HCT116 (cell line): ENCODE measurements around the gene ARHGEF16. TPM values are rescaled to one million over a fixed set of nuclear protein-coding genes. Genes with fewer than 3 reads are reported as not detected.

ENCODE experiments used
- ATAC-seq: fragments of 200-7000 bp; cut with Tn5 transposase; 2 replicates; pipeline ENCODE4 v1.9.1; 2020; ENCODE audit warnings: mild to moderate bottlenecking, moderate library complexity
- BruUV-seq: library from RNA; stranded (reverse); fragments of 400-500 nt; replicated peaks from 2 replicates; lab custom pipeline; 2021; lab: Mats Ljungman, UMichigan
- CTCF ChIA-PET: fragments of 300-600 bp; sonication (Branson Sonifier 250); formaldehyde crosslinking; loops from one replicate; lab custom pipeline; 2021; ENCODE audit warnings: antibody characterized with exemption; lab: Charles Lee
- POLR2A ChIA-PET: fragments of 300-600, 350-600 bp; sonication (Branson Sonifier 250); formaldehyde crosslinking; loops from one replicate; lab custom pipeline; 2021; ENCODE audit warnings: antibody characterized with exemption; lab: Charles Lee
- RAD21 ChIA-PET, 2 experiments: fragments of 300-600 bp; sonication (Branson Sonifier 250); formaldehyde crosslinking; loops; one replicate each; lab custom pipeline; 2023; ENCODE audit warnings: low total read pairs in 2 of 2; ENCODE audit not compliant: uncharacterized antibody in 2 of 2, unreplicated experiment in 2 of 2, low non-redundant PET in 1 of 2; lab: Charles Lee
- DNase-seq: peaks from one replicate; pipeline ENCODE4 v3.0.0-alpha.2; 2010; ENCODE audit warnings: low read depth, low spot score
- H2AFZ ChIP-seq: fragments of 200-600 bp; shearing (Covaris generic), sonication (generic); 2 replicates; pipeline ENCODE4 v1.6.1; 2017; ENCODE audit warnings: low read depth, mixed run types, mixed read lengths, antibody characterized with exemption, low read length; ENCODE audit not compliant: poor library complexity, severe bottlenecking
- H3K27ac ChIP-seq: 2 replicates; pipeline ENCODE4 v1.5.1; 2012; ENCODE audit warnings: low read depth, low read length
- H3K27me3 ChIP-seq: fragments of 200-600 bp; sonication (generic); 2 replicates; pipeline ENCODE4 v1.6.1; 2016; ENCODE audit warnings: mixed run types, low read length, mixed read lengths; ENCODE audit not compliant: insufficient read depth
- H3K36me3 ChIP-seq, 2 experiments: fragments of 200-500 bp in 1 of 2; fragments of 200-600 bp in 1 of 2; sonication (Bioruptor generic) in 1 of 2; sonication (generic) in 1 of 2; 2 replicates each; pipeline versions ENCODE4 v1.5.1 to v1.6.1; 2014 to 2016; ENCODE audit warnings: low read length in 2 of 2, inconsistent platforms in 1 of 2, mixed read lengths in 1 of 2, mixed run types in 1 of 2; ENCODE audit not compliant: insufficient read depth in 2 of 2, control insufficient read depth in 1 of 2
- H3K4me1 ChIP-seq, 2 experiments: fragments of 200-600 bp in 1 of 2; sonication (generic) in 1 of 2; 2 replicates each; pipeline versions ENCODE4 v1.5.1 to v1.6.1; 2012 to 2017; ENCODE audit warnings: low read length in 2 of 2, inconsistent platforms in 1 of 2, mild to moderate bottlenecking in 1 of 2, mixed read lengths in 1 of 2, mixed run types in 1 of 2, moderate library complexity in 1 of 2; ENCODE audit not compliant: insufficient read depth in 2 of 2, control insufficient read depth in 1 of 2
- H3K4me2 ChIP-seq: fragments of 200-600 bp; sonication (generic); 2 replicates; pipeline ENCODE4 v1.6.1; 2017; ENCODE audit warnings: mixed run types, low read length, mixed read lengths
- H3K4me3 ChIP-seq, 2 experiments: fragments of 200-600 bp in 1 of 2; sonication (generic) in 1 of 2; replicated peaks in 1 of 2; 2 replicates each; pipeline ENCODE4 v1.5.1; 2011 to 2016; ENCODE audit warnings: low read length in 2 of 2, control low read depth in 1 of 2, low read depth in 1 of 2, mild to moderate bottlenecking in 1 of 2, mixed read lengths in 1 of 2, mixed run types in 1 of 2
- H3K79me2 ChIP-seq: fragments of 200-600 bp; sonication (generic); 2 replicates; pipeline ENCODE4 v1.6.1; 2017; ENCODE audit warnings: mild to moderate bottlenecking, mixed run types, low read length, moderate library complexity, mixed read lengths; ENCODE audit not compliant: insufficient read depth
- H3K9ac ChIP-seq: fragments of 200-600 bp; sonication (generic); 2 replicates; pipeline ENCODE4 v1.6.1; 2016; ENCODE audit warnings: low read length, mixed read lengths
- H3K9me2 ChIP-seq: fragments of 200-600 bp; sonication (generic), shearing (Covaris generic); 2 replicates; pipeline ENCODE4 v1.6.1; 2017; ENCODE audit warnings: mixed run types, mild to moderate bottlenecking, moderate library complexity; ENCODE audit not compliant: insufficient read depth
- H3K9me3 ChIP-seq, 2 experiments: fragments of 200-500 bp in 1 of 2; fragments of 200-600 bp in 1 of 2; sonication (Bioruptor generic) in 1 of 2; sonication (generic) in 1 of 2; 2 replicates each; pipeline ENCODE4 v1.6.1; 2014 to 2017; ENCODE audit warnings: low read length in 2 of 2, mixed read lengths in 2 of 2, inconsistent platforms in 1 of 2, low read depth in 1 of 2, mild to moderate bottlenecking in 1 of 2, mixed run types in 1 of 2, moderate library complexity in 1 of 2; ENCODE audit not compliant: control insufficient read depth in 1 of 2, insufficient read depth in 1 of 2
- H4K20me1 ChIP-seq: fragments of 200-600 bp; sonication (generic), shearing (Covaris generic); 2 replicates; pipeline ENCODE4 v1.6.1; 2017; ENCODE audit warnings: mixed run types, mild to moderate bottlenecking, moderate library complexity; ENCODE audit not compliant: insufficient read depth
- ELF1 ChIP-seq: IDR thresholded peaks from 2 replicates; pipeline ENCODE4 v1.6.1; 2012; ENCODE audit warnings: low read depth, borderline replicate concordance
- EZH2 ChIP-seq: fragments of 200-600 bp; sonication (generic); IDR thresholded peaks from 2 replicates; pipeline ENCODE4 v1.6.1; 2017; ENCODE audit warnings: antibody characterized with exemption, mixed run types
- FOSL1 ChIP-seq: IDR thresholded peaks from 2 replicates; pipeline ENCODE4 v1.6.1; 2012; ENCODE audit warnings: low read depth
- POLR2A ChIP-seq: IDR thresholded peaks from 2 replicates; pipeline ENCODE4 v1.7.0; 2011; ENCODE audit warnings: borderline replicate concordance; ENCODE audit not compliant: insufficient read depth, insufficient read length; ENCODE audit errors: extremely low read depth
- POLR2AphosphoS5 ChIP-seq: IDR thresholded peaks from 2 replicates; pipeline ENCODE4 v1.6.1; 2011; ENCODE audit warnings: mild to moderate bottlenecking, low read depth, low read length, moderate library complexity
- SIN3A ChIP-seq: IDR thresholded peaks from 2 replicates; pipeline ENCODE4 v1.6.1; 2012; ENCODE audit warnings: low read depth
- SP1 ChIP-seq: IDR thresholded peaks from 2 replicates; pipeline ENCODE4 v1.6.1; 2012; ENCODE audit warnings: low read depth
- SRF ChIP-seq: IDR thresholded peaks from 2 replicates; pipeline ENCODE4 v1.6.1; 2012; ENCODE audit warnings: low read depth
- TCF7L2 ChIP-seq: IDR thresholded peaks from 2 replicates; pipeline ENCODE4 v1.7.0; 2011; ENCODE audit warnings: borderline replicate concordance, inconsistent platforms; ENCODE audit not compliant: insufficient read depth, insufficient read length; ENCODE audit errors: extremely low read depth
- YY1 ChIP-seq: IDR thresholded peaks from 2 replicates; pipeline ENCODE4 v1.6.1; 2011; ENCODE audit warnings: low read length, low read depth, moderate library complexity, mild to moderate bottlenecking; ENCODE audit not compliant: insufficient replicate concordance; ENCODE audit errors: extremely low read depth
- ZNF274 ChIP-seq: fragments of 200-500 bp; sonication (Bioruptor generic); IDR thresholded peaks from 2 replicates; pipeline ENCODE4 v1.6.1; 2014; ENCODE audit warnings: mild to moderate bottlenecking, low read depth, low read length, inconsistent platforms
- intact Hi-C: fragments of 100-400 bp; cut with micrococcal nuclease; formaldehyde crosslinking; loops from 2 replicates; pipeline ENCODE4 v1.10.0; 2022
- total RNA-seq: library from RNA; stranded (reverse); gene quantifications from one replicate; pipeline ENCODE4 v1.2.1, GENCODE V29; 2021; ENCODE audit not compliant: unreplicated experiment
- TF ChIP-seq, protein P1 (sequence below): IDR thresholded peaks from 2 replicates; pipeline ENCODE4 v1.6.1; 2012
- TF ChIP-seq, protein P2 (sequence below): IDR thresholded peaks from 2 replicates; pipeline ENCODE4 v1.6.1; 2012; ENCODE audit warnings: low read depth
- TF ChIP-seq, protein P3 (sequence below), 3 experiments: fragments of 200-600 bp in 1 of 3; sonication (generic) in 1 of 3; IDR thresholded peaks in 2 of 3; conservative IDR thresholded peaks in 1 of 3; 2 replicates each; pipeline ENCODE4 v1.5.1; 2012 to 2017; ENCODE audit warnings: low read depth in 2 of 3, low read length in 2 of 3, antibody characterized with exemption in 1 of 3, borderline replicate concordance in 1 of 3, control low read depth in 1 of 3, mild to moderate bottlenecking in 1 of 3, mixed read lengths in 1 of 3, mixed run types in 1 of 3, moderate library complexity in 1 of 3; ENCODE audit not compliant: insufficient read depth in 1 of 3
- TF ChIP-seq, protein P4 (sequence below): IDR thresholded peaks from 2 replicates; pipeline ENCODE4 v1.6.1; 2011; ENCODE audit warnings: mild to moderate bottlenecking, low read length, moderate library complexity; ENCODE audit not compliant: insufficient replicate concordance; ENCODE audit errors: extremely low read depth

Gene ARHGEF16
- total RNA-seq, 1 experiment from 2014 or later = 37.4 TPM

DNA sequence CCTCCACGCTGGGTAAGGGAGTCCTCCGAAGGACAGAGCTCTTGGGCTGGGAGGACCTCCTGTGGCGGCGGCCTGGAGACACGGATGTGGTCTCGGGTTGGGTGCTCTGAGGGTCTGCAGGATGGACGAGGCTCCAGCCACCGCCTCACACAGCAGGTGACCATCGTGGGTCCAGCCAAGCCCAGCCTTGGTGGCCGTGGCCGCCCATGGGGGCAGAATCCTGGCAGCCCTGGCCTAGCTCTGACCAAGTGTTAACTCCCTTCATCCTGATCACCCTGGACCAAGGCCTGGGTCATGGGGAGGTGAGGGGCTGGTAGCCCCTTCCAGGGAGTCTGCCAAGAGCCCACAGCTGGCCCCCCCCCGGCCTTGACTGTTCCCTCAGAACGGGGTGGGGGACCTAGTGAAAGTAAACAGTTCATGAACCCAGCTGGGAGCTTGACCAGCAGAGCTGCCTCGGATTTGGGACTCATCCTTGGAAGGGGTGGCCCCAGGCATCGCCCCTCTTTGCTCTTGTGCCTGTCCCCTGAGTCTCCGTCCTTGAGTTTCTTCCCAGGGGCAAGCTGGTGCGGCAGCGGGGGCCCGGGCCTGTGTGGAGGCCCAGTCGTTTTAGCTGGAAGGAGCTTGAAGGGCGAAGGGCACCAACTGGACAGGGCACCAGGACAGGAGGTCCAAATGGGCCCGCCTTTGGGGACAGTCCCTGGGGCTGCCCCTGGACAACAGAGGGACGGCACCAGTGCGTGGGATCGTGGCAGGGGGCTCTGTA is 17.8 kb downstream of the ARHGEF16 start:
- ATAC-seq (no peak), DNase-seq (no peak)
- POLR2A ChIA-PET = no interaction called here
- Histone ChIP-seq H4K20me1 (no peaks in the 10 kb centered on the region), H3K4me2 (no peak overlapping the region), H3K27me3 (no peaks in the 10 kb centered on the region), H3K9ac (no peak overlapping the region), H3K79me2 (no peaks in the 10 kb centered on the region), H2AFZ (no peak overlapping the region), H3K36me3 (0 out of 4 replicates have a peak, but pooled peaks cover 0 to 3% of the 10 kb centered on the region in 2 experiments), H3K9me2 (no peaks in the 10 kb centered on the region), H3K4me3 (no peak overlapping the region), H3K9me3 (no peaks in the 10 kb centered on the region), H3K4me1 (peaks cover 0 to 12% of the 10 kb centered on the region in 2 experiments; a peak in 1 of 4 replicates), H3K27ac (no peak overlapping the region)
- CTCF ChIA-PET = interaction anchor here (1.2 kb wide), 2 partner anchors 10 to 19 kb away, joined by 4 to 7 read pairs; no protein-coding TSS in a partner anchor
- intact Hi-C loops = no loop called here
- RAD21 ChIA-PET = no interaction called here
- BruUV-seq = no TSS peak
- TF ChIP-seq POLR2AphosphoS5 = no peak
- TF ChIP-seq, protein P1, sequence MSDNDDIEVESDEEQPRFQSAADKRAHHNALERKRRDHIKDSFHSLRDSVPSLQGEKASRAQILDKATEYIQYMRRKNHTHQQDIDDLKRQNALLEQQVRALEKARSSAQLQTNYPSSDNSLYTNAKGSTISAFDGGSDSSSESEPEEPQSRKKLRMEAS = no peak
- TF ChIP-seq SRF = no peak
- no peak for TF ChIP-seq SP1
- no peak for TF ChIP-seq ELF1
- TF ChIP-seq TCF7L2 = no peak
- TF ChIP-seq SIN3A = no peak
- TF ChIP-seq YY1 = no peak
- TF ChIP-seq, protein P2, sequence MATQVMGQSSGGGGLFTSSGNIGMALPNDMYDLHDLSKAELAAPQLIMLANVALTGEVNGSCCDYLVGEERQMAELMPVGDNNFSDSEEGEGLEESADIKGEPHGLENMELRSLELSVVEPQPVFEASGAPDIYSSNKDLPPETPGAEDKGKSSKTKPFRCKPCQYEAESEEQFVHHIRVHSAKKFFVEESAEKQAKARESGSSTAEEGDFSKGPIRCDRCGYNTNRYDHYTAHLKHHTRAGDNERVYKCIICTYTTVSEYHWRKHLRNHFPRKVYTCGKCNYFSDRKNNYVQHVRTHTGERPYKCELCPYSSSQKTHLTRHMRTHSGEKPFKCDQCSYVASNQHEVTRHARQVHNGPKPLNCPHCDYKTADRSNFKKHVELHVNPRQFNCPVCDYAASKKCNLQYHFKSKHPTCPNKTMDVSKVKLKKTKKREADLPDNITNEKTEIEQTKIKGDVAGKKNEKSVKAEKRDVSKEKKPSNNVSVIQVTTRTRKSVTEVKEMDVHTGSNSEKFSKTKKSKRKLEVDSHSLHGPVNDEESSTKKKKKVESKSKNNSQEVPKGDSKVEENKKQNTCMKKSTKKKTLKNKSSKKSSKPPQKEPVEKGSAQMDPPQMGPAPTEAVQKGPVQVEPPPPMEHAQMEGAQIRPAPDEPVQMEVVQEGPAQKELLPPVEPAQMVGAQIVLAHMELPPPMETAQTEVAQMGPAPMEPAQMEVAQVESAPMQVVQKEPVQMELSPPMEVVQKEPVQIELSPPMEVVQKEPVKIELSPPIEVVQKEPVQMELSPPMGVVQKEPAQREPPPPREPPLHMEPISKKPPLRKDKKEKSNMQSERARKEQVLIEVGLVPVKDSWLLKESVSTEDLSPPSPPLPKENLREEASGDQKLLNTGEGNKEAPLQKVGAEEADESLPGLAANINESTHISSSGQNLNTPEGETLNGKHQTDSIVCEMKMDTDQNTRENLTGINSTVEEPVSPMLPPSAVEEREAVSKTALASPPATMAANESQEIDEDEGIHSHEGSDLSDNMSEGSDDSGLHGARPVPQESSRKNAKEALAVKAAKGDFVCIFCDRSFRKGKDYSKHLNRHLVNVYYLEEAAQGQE = no peak
- no peak for TF ChIP-seq FOSL1
- TF ChIP-seq EZH2 = no peak
- TF ChIP-seq ZNF274 = no peak
- TF ChIP-seq, protein P3, sequence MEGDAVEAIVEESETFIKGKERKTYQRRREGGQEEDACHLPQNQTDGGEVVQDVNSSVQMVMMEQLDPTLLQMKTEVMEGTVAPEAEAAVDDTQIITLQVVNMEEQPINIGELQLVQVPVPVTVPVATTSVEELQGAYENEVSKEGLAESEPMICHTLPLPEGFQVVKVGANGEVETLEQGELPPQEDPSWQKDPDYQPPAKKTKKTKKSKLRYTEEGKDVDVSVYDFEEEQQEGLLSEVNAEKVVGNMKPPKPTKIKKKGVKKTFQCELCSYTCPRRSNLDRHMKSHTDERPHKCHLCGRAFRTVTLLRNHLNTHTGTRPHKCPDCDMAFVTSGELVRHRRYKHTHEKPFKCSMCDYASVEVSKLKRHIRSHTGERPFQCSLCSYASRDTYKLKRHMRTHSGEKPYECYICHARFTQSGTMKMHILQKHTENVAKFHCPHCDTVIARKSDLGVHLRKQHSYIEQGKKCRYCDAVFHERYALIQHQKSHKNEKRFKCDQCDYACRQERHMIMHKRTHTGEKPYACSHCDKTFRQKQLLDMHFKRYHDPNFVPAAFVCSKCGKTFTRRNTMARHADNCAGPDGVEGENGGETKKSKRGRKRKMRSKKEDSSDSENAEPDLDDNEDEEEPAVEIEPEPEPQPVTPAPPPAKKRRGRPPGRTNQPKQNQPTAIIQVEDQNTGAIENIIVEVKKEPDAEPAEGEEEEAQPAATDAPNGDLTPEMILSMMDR (IDR thresholded peaks at IDR 0.05 in 2 of 3, conservative IDR thresholded peaks at IDR 0.05 in 1 of 3; ENCODE audit: borderline replicate concordance in 1 of 3, insufficient read depth in 1 of 3, low read depth in 2 of 3, low read length in 2 of 3) = no peak
- TF ChIP-seq, protein P4, sequence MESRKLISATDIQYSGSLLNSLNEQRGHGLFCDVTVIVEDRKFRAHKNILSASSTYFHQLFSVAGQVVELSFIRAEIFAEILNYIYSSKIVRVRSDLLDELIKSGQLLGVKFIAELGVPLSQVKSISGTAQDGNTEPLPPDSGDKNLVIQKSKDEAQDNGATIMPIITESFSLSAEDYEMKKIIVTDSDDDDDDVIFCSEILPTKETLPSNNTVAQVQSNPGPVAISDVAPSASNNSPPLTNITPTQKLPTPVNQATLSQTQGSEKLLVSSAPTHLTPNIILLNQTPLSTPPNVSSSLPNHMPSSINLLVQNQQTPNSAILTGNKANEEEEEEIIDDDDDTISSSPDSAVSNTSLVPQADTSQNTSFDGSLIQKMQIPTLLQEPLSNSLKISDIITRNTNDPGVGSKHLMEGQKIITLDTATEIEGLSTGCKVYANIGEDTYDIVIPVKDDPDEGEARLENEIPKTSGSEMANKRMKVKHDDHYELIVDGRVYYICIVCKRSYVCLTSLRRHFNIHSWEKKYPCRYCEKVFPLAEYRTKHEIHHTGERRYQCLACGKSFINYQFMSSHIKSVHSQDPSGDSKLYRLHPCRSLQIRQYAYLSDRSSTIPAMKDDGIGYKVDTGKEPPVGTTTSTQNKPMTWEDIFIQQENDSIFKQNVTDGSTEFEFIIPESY = no peak
- no peak for TF ChIP-seq POLR2A
